HepG2 (cell line): Measurements from ENCODE around the gene RIPK1. TPM values are rescaled to one million over a fixed set of nuclear protein-coding genes. Genes with fewer than 3 reads are reported as not detected.

Source experiments
- AGO2 ChIP-seq: fragments of 200-400 bp; formaldehyde crosslinking; optimal IDR thresholded peaks from 2 replicates; pipeline ENCODE3; 2017; ENCODE audit warnings: mild to moderate bottlenecking, low read depth, low read length, moderate library complexity
- DPF2 ChIP-seq: sonication (generic); formaldehyde crosslinking; IDR thresholded peaks from 2 replicates; pipeline ENCODE4 v1.4.0; 2020; ENCODE audit warnings: mild to moderate bottlenecking, low read depth, missing genetic modification reagents, borderline replicate concordance
- GPN1 ChIP-seq: sonication (generic); formaldehyde crosslinking; IDR thresholded peaks from 2 replicates; pipeline ENCODE4 v1.5.1; 2020; ENCODE audit warnings: missing genetic modification reagents, borderline replicate concordance
- KAT8 ChIP-seq: IDR thresholded peaks from 2 replicates; pipeline ENCODE4 v1.6.1; 2016; ENCODE audit warnings: missing genetic modification reagents, missing compliant biosample characterization
- LCORL ChIP-seq, 2 experiments: fragments of 450-650 bp in 1 of 2; sonication (generic) in 1 of 2; formaldehyde crosslinking in 1 of 2; IDR thresholded peaks; 2 replicates each; pipeline versions ENCODE4 v1.5.0 to v1.6.1; 2017 to 2020; ENCODE audit warnings: antibody characterized with exemption in 1 of 2, missing genetic modification reagents in 1 of 2
- MED13 ChIP-seq: sonication (generic); formaldehyde crosslinking; IDR thresholded peaks from 2 replicates; pipeline ENCODE4 v1.5.0; 2020; ENCODE audit warnings: missing genetic modification reagents
- MZF1 ChIP-seq: sonication (generic); formaldehyde crosslinking; IDR thresholded peaks from 2 replicates; pipeline ENCODE4 v1.8.1; 2023; ENCODE audit warnings: mild to moderate bottlenecking, missing genetic modification reagents, borderline replicate concordance
- NRL ChIP-seq: sonication (generic); formaldehyde crosslinking; IDR thresholded peaks from 2 replicates; pipeline ENCODE4 v1.5.0; 2020; ENCODE audit warnings: missing genetic modification reagents, mild to moderate bottlenecking, moderate library complexity, borderline replicate concordance
- RBAK ChIP-seq: sonication (generic); formaldehyde crosslinking; IDR thresholded peaks from 2 replicates; pipeline ENCODE4 v1.5.1; 2020; ENCODE audit warnings: mild to moderate bottlenecking, missing genetic modification reagents
- REL ChIP-seq: sonication (generic); formaldehyde crosslinking; conservative IDR thresholded peaks from 2 replicates; pipeline ENCODE4 v1.8.0; 2022; ENCODE audit warnings: mild to moderate bottlenecking, missing genetic modification reagents, moderate library complexity
- RFX3 ChIP-seq: IDR thresholded peaks from 2 replicates; pipeline ENCODE4 v1.6.1; 2016; ENCODE audit warnings: missing biosample characterization, missing genetic modification reagents
- SMARCC2 ChIP-seq: fragments of 450-650 bp; IDR thresholded peaks from 2 replicates; pipeline ENCODE4 v1.6.1; 2017; ENCODE audit warnings: antibody characterized with exemption, mild to moderate bottlenecking
- XRCC5 ChIP-seq: fragments of 200-400 bp; formaldehyde crosslinking; optimal IDR thresholded peaks from 2 replicates; pipeline ENCODE3; 2017; ENCODE audit warnings: mild to moderate bottlenecking, low read length
- ZNF264 ChIP-seq: sonication (generic); formaldehyde crosslinking; IDR thresholded peaks from 2 replicates; pipeline ENCODE4 v1.4.0; 2020; ENCODE audit warnings: missing genetic modification reagents
- ZNF501 ChIP-seq: sonication (generic); formaldehyde crosslinking; IDR thresholded peaks from 2 replicates; pipeline ENCODE4 v1.5.1; 2020; ENCODE audit warnings: mild to moderate bottlenecking, moderate library complexity, missing genetic modification reagents
- ZNF557 ChIP-seq: sonication (generic); formaldehyde crosslinking; IDR thresholded peaks from 2 replicates; pipeline ENCODE4 v1.4.0; 2020; ENCODE audit warnings: missing genetic modification reagents
- polyA plus RNA-seq, 8 experiments: library from polyadenylated mRNA; depleted of rRNA in 3 of 8; stranded (reverse) in 7 of 8; unstranded in 1 of 8; fragments of >200 nt; fragmentation: Illumina TruSeq in 4 of 8; extraction: Trizol in 4 of 8; gene quantifications; 2 replicates each; pipeline versions ENCODE4 v1.2.1 to v1.2.3, GENCODE V29; 2011 to 2016; ENCODE audit warnings: low read depth in 4 of 8, missing spikeins in 1 of 8, mixed read lengths in 1 of 8; ENCODE audit not compliant: insufficient read depth in 1 of 8
- total RNA-seq, 5 experiments: library from RNA; depleted of rRNA; stranded (reverse); fragments of >200 nt; fragmentation: Illumina TruSeq; extraction: Trizol; gene quantifications; 2 replicates each; pipeline ENCODE4 v1.2.3, GENCODE V29; 2016; ENCODE audit warnings: low read depth in 1 of 5
- TF ChIP-seq, protein P1 (sequence below): fragments of 450-650 bp; IDR thresholded peaks from 2 replicates; pipeline ENCODE4 v1.6.1; 2017
- TF ChIP-seq, protein P2 (sequence below): sonication (generic); formaldehyde crosslinking; conservative IDR thresholded peaks from 2 replicates; pipeline ENCODE4 v1.4.0; 2020; ENCODE audit warnings: missing genetic modification reagents
- TF ChIP-seq, protein P3 (sequence below): sonication (generic); formaldehyde crosslinking; conservative IDR thresholded peaks from 2 replicates; pipeline ENCODE4 v1.8.0; 2022; ENCODE audit warnings: mild to moderate bottlenecking, moderate library complexity, missing genetic modification reagents
- TF ChIP-seq, protein P4 (sequence below): sonication (generic); formaldehyde crosslinking; IDR thresholded peaks from 2 replicates; pipeline ENCODE4 v1.5.1; 2020; ENCODE audit warnings: mild to moderate bottlenecking, missing genetic modification reagents

The RIPK1 gene
- total and polyA plus RNA-seq, 2 of the 13 experiments (the other 11 are each of a cell fraction or from before 2014, with no cell fraction given) = 9.0 to 10.3 TPM

DNA sequence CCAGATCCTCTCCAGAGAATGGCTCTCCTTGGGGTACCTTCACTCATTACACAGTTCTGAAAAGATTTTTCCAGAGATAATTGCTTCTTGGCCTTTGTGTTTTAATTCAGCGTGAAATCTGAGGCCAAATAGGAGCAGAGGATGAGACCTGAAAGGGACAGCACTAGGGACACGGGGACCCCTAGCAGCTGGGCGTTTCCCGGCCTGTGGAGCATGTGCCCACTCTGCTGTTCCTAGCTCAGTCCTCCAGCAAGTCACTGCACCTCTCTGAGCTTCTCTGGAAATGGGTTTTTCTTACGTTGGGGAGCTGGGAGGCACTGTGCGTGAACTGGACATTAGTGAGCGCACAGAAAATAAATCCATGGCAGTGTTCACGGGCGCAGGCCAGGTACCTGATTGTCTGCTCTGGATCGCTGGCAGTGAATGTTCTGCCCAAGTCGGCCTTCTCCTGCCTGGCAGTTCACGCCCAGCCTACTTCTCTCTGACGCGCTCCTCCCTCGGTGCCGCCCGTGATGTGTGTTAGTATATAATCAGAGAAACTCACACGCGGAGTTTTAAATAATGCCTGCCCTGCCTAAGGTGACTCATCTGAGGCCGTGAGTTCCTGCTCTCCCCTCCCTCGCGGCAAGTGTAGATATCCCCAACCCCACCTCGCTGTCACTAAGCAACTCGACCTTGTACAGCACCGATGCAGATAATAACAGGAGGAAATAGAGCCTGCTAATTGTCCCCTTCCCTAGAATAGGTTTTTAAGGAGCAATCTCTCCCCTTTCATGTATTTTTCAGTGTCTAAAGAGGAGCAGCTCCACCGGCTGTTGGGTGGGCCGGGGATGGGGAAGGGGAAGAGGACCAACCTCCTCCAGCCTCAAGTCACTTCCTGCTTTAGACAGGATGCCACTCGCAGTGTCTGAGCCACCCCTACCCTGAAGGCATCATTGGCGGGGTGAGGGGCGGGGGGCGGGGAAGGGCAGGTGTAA, 91.8 kb downstream of the RIPK1 start (continued):
- no peak for TF ChIP-seq ZNF557
- no peak for TF ChIP-seq GPN1
- no peak for TF ChIP-seq REL (CRISPR knock-in tag)
- no peak for TF ChIP-seq SMARCC2
- no peak for TF ChIP-seq XRCC5
- no peak for TF ChIP-seq LCORL (IDR thresholded peaks at IDR 0.05)
- TF ChIP-seq LCORL (CRISPR knock-in tag; IDR thresholded peaks at IDR 0.05) = no peak
- TF ChIP-seq RFX3 (CRISPR knock-in tag) = peak; percentile 25; the same call in 1 of the 2 replicates
- TF ChIP-seq, protein P1, sequence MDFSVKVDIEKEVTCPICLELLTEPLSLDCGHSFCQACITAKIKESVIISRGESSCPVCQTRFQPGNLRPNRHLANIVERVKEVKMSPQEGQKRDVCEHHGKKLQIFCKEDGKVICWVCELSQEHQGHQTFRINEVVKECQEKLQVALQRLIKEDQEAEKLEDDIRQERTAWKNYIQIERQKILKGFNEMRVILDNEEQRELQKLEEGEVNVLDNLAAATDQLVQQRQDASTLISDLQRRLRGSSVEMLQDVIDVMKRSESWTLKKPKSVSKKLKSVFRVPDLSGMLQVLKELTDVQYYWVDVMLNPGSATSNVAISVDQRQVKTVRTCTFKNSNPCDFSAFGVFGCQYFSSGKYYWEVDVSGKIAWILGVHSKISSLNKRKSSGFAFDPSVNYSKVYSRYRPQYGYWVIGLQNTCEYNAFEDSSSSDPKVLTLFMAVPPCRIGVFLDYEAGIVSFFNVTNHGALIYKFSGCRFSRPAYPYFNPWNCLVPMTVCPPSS = no peak
- TF ChIP-seq, protein P2, sequence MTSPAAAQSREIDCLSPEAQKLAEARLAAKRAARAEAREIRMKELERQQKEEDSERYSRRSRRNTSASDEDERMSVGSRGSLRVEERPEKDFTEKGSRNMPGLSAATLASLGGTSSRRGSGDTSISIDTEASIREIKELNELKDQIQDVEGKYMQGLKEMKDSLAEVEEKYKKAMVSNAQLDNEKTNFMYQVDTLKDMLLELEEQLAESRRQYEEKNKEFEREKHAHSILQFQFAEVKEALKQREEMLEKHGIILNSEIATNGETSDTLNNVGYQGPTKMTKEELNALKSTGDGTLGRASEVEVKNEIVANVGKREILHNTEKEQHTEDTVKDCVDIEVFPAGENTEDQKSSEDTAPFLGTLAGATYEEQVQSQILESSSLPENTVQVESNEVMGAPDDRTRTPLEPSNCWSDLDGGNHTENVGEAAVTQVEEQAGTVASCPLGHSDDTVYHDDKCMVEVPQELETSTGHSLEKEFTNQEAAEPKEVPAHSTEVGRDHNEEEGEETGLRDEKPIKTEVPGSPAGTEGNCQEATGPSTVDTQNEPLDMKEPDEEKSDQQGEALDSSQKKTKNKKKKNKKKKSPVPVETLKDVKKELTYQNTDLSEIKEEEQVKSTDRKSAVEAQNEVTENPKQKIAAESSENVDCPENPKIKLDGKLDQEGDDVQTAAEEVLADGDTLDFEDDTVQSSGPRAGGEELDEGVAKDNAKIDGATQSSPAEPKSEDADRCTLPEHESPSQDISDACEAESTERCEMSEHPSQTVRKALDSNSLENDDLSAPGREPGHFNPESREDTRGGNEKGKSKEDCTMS (CRISPR knock-in tag) = no peak
- TF ChIP-seq DPF2 (CRISPR knock-in tag) = no peak
- TF ChIP-seq ZNF501 (CRISPR knock-in tag) = peak; percentile 68
- no peak for TF ChIP-seq NRL (CRISPR knock-in tag)
- TF ChIP-seq RBAK (CRISPR knock-in tag) = no peak
- TF ChIP-seq MED13 (CRISPR knock-in tag) = no peak
- TF ChIP-seq, protein P3, sequence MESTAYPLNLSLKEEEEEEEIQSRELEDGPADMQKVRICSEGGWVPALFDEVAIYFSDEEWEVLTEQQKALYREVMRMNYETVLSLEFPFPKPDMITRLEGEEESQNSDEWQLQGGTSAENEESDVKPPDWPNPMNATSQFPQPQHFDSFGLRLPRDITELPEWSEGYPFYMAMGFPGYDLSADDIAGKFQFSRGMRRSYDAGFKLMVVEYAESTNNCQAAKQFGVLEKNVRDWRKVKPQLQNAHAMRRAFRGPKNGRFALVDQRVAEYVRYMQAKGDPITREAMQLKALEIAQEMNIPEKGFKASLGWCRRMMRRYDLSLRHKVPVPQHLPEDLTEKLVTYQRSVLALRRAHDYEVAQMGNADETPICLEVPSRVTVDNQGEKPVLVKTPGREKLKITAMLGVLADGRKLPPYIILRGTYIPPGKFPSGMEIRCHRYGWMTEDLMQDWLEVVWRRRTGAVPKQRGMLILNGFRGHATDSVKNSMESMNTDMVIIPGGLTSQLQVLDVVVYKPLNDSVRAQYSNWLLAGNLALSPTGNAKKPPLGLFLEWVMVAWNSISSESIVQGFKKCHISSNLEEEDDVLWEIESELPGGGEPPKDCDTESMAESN = no peak
- TF ChIP-seq KAT8 (CRISPR knock-in tag) = 0 out of 2 replicates have a peak, but pooled peaks have one; percentile 25
- TF ChIP-seq, protein P4, sequence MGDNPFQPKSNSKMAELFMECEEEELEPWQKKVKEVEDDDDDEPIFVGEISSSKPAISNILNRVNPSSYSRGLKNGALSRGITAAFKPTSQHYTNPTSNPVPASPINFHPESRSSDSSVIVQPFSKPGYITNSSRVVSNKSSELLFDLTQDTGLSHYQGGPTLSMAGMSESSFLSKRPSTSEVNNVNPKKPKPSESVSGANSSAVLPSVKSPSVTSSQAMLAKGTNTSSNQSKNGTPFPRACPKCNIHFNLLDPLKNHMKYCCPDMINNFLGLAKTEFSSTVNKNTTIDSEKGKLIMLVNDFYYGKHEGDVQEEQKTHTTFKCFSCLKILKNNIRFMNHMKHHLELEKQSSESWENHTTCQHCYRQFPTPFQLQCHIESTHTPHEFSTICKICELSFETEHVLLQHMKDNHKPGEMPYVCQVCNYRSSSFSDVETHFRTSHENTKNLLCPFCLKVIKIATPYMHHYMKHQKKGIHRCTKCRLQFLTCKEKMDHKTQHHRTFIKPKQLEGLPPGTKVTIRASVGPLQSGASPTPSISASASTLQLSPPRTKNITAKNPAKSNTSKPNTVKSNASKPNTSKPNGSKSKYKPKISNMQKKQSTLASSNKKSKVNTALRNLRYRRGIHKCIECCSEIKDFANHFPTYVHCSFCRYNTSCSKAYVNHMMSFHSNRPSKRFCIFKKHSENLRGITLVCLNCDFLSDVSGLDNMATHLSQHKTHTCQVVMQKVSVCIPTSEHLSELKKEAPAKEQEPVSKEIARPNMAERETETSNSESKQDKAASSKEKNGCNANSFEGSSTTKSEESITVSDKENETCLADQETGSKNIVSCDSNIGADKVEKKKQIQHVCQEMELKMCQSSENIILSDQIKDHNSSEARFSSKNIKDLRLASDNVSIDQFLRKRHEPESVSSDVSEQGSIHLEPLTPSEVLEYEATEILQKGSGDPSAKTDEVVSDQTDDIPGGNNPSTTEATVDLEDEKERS = no peak
- TF ChIP-seq AGO2 = peak; percentile 24
- TF ChIP-seq MZF1 (CRISPR knock-in tag) = no peak
- TF ChIP-seq ZNF264 (CRISPR knock-in tag) = no peak
